Upper lobe of left lung (tissue), 4 donors: Measurements from ENCODE around the gene PRF1.

Source experiments
- EP300 ChIP-seq, 4 donors: sonication (generic); formaldehyde crosslinking; IDR thresholded peaks; one replicate each; pipeline ENCODE4 v1.5.1; 2017; ENCODE audit warnings: antibody characterized with exemption in 4 of 4, control low read depth in 2 of 4
- POLR2A ChIP-seq, 4 donors: fragments of 450-650 bp; IDR thresholded peaks; one replicate each; pipeline ENCODE4 v1.5.1; 2016 to 2017; ENCODE audit warnings: antibody characterized with exemption in 4 of 4, mild to moderate bottlenecking in 2 of 4
- POLR2AphosphoS5 ChIP-seq, 2 donors: sonication (generic); formaldehyde crosslinking; IDR thresholded peaks; one replicate each; pipeline ENCODE4 v1.5.1; 2017; ENCODE audit warnings: antibody characterized with exemption in 2 of 2
- TF ChIP-seq, protein P1 (sequence below), 6 experiments: fragments of 450-650 bp in 4 of 6; fragments of 200-600 bp in 2 of 6; sonication (generic) in 2 of 6; IDR thresholded peaks; one replicate each; pipeline ENCODE4 v1.5.1; 2016 to 2019; ENCODE audit warnings: antibody characterized with exemption in 6 of 6

DNA sequence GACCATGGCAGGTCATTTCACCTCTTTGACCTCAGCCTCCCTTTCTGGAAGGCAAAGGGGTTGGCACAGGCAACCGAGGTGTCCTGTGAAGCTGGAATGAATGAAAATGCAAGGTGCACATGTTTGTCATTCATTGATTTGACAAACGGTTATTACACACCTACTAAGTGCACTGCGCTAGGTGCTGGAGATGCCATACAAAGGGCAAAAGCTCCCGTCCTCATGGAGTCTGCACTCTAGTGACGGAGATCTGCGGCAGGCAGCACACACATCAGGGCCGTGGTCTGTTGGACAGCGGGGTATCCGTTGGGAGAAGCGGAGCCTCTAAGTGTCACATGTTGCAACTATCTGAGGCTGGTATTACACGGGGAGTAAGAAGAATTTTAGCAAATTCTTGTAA is 44.2 kb downstream of the PRF1 start:
- TF ChIP-seq EP300 (IDR thresholded peaks at IDR 0.05): no peak
- TF ChIP-seq, protein P1, sequence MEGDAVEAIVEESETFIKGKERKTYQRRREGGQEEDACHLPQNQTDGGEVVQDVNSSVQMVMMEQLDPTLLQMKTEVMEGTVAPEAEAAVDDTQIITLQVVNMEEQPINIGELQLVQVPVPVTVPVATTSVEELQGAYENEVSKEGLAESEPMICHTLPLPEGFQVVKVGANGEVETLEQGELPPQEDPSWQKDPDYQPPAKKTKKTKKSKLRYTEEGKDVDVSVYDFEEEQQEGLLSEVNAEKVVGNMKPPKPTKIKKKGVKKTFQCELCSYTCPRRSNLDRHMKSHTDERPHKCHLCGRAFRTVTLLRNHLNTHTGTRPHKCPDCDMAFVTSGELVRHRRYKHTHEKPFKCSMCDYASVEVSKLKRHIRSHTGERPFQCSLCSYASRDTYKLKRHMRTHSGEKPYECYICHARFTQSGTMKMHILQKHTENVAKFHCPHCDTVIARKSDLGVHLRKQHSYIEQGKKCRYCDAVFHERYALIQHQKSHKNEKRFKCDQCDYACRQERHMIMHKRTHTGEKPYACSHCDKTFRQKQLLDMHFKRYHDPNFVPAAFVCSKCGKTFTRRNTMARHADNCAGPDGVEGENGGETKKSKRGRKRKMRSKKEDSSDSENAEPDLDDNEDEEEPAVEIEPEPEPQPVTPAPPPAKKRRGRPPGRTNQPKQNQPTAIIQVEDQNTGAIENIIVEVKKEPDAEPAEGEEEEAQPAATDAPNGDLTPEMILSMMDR (IDR thresholded peaks at IDR 0.05): no peak
- no peak for TF ChIP-seq POLR2AphosphoS5 (IDR thresholded peaks at IDR 0.05)
- no peak for TF ChIP-seq POLR2A (IDR thresholded peaks at IDR 0.05)
